SK-N-MC (cell line): ENCODE data around the gene ANAPC7.
"Not testable (repeated sequence)": the region's sequence is repeated elsewhere in the genome, so short reads cannot be mapped to it uniquely, and the experiment has no call there.

ENCODE experiments used
- DNase-seq: peaks from one replicate; pipeline ENCODE4 v3.0.0-alpha.2; 2011; ENCODE audit warnings: low read depth, low spot score
- H3K27ac ChIP-seq: fragments of 200-600 bp; sonication (generic); 2 replicates; pipeline ENCODE4 v1.5.1; 2016; ENCODE audit warnings: mixed run types
- H3K36me3 ChIP-seq: fragments of 200-600 bp; sonication (generic); 2 replicates; pipeline ENCODE4 v1.6.1; 2017; ENCODE audit warnings: antibody characterized with exemption, low read length, mixed read lengths; ENCODE audit not compliant: insufficient read depth
- H3K4me3 ChIP-seq: fragments of 200-600 bp; sonication (generic); 2 replicates; pipeline ENCODE4 v1.5.1; 2016
- H3K9ac ChIP-seq: fragments of 200-600 bp; sonication (generic); 2 replicates; pipeline ENCODE4 v1.8.0; 2017; ENCODE audit warnings: mixed run types, mixed read lengths; ENCODE audit not compliant: insufficient read length
- H3K9me3 ChIP-seq: fragments of 200-600 bp; sonication (generic); 2 replicates; pipeline ENCODE4 v1.6.1; 2017; ENCODE audit warnings: low read depth, mild to moderate bottlenecking, antibody characterized with exemption, low read length, moderate library complexity, mixed read lengths
- EZH2 ChIP-seq: fragments of 200-600 bp; sonication (generic); IDR thresholded peaks from one replicate; pipeline ENCODE4 v1.6.1; 2017; ENCODE audit warnings: antibody characterized with exemption
- FOXP2 ChIP-seq: optimal IDR thresholded peaks from 2 replicates; pipeline ENCODE3; 2011; ENCODE audit warnings: mild to moderate bottlenecking, moderate library complexity; ENCODE audit not compliant: insufficient read depth; ENCODE audit errors: extremely low read length, control extremely low read depth
- POLR2AphosphoS5 ChIP-seq: IDR thresholded peaks from 2 replicates; pipeline ENCODE4 v1.6.1; 2012; ENCODE audit warnings: mild to moderate bottlenecking, low read depth, low read length, borderline replicate concordance

ANAPC7 gene

DNA sequence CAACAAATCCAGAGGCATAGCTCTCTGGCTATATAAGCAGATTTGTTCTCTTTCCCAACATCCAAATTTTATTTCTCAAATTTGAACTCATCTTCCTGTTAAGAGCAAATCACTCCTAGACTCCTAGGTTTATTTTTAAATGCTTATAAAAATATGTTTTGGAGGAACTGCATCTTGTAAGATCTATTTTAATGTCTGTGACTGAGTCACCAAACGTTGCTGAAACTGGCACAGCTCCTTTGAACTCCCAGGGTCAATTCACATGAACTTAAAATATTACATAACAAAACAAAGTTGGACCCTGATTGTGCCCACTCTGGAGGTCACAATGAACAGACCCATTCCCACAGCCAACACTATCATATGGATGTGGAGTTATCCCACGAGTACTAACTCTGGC lies 23.9 kb downstream of the ANAPC7 start:
- no peak overlapping the region for H3K4me3 ChIP-seq
- peaks cover 87% of the 10 kb centered on the region for H3K36me3 ChIP-seq
- TF ChIP-seq FOXP2, result no peak
- no peak for TF ChIP-seq EZH2
- no peak for TF ChIP-seq POLR2AphosphoS5
- H3K9ac ChIP-seq, result no peak overlapping the region
- no peak for DNase-seq
- no peaks in the 10 kb centered on the region for H3K9me3 ChIP-seq
- no peak overlapping the region for H3K27ac ChIP-seq

DNA sequence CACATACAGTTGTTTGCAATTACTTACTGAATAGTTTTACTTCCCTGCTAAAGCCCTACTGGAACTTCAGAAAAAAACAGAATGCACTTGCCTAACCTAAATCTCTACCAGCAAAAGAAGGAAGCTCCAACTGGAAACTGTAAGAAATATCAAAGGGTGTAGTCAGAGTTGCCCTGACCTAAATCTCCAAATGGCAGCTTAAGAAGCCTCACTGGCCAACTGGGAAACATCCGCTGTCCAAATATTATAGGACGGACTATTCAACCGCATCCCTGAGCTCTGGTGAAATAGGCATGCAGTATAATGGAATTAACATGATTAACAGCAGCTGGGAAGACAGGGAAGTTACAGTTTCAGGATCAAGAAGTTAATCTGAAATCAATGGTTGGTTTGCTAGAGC lies 24.3 kb downstream of the ANAPC7 start:
- Histone ChIP-seq H3K9me3 (no peaks in the 10 kb centered on the region), H3K27ac (no peak overlapping the region), H3K9ac (no peak overlapping the region), H3K4me3 (no peak overlapping the region), H3K36me3 (peaks cover 87% of the 10 kb centered on the region)
- TF ChIP-seq POLR2AphosphoS5, result no peak
- no peak for TF ChIP-seq EZH2
- DNase-seq, result no peak

DNA sequence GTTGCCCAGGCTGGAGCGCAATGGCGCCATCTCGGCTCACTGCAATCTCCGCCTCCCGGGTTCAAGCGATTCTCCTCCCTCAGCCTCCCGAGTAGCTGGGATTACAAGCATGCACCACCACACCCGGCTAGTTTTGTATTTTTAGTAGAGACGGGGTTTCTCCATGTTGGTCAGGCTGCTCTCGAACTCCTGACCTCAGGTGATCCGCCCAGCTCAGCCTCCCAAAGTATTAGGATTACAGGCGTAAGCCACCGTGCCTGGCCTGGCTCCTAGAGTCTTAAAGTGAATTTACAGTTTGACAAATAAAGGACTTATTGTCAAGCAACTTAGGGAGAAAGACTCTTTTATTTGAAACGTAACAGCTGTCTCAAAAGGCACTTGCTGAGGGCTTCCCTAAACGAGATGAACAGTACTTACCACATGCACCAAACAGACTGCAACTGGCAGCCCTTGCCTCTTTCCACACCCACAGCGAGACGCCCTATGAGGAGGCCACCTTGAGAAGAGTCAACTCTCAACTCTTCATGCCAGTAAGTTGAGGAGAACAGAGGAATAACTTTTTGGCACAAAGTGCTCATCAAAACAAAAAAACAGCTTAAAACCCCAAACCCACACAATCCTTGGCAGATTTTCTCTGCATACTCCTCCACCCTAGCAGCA lies 25.2 kb downstream of the ANAPC7 start:
- H3K36me3 ChIP-seq, result peaks cover 93% of the 10 kb centered on the region
- not testable (repeated sequence) for H3K9me3 ChIP-seq, H3K27ac ChIP-seq, DNase-seq, H3K9ac ChIP-seq, H3K4me3 ChIP-seq

DNA sequence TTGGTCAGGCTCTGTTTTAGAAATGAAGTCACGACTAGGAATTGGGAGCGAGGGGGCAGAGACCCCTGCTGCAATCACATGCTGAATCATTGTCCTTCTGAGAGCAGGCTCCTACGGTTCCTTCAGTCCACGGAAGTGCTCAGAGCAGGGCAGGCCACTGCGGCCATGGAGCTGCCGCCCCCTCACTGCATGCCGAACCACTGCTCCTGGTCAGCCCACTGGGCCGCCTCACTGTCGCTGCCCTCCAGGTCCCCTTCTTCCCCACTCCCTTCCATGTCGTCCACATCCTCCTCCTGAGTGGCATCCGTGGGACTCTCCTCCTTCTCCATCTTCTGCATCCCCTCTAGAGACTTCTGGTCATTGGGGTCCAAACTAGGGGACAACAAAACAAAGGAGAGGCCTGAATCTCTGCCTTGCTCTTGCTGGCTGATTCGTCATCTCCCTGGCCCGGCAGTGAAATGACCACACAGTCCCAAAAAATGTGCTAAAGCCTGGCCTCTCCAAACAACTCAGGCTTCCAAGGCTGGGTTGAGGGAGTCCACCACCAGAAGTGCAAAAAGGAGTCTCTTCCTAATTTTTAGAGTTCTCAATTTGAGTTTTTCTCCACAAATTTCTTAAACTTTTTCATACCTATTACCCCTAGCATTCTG lies 29.4 kb downstream of the ANAPC7 start:
- Histone ChIP-seq H3K27ac (no peak overlapping the region), H3K9me3 (no peaks in the 10 kb centered on the region), H3K9ac (no peak overlapping the region), H3K4me3 (no peak overlapping the region), H3K36me3 (peaks cover 84% of the 10 kb centered on the region)
- DNase-seq, result no peak
- no peak for TF ChIP-seq POLR2AphosphoS5
- TF ChIP-seq FOXP2, result no peak
- no peak for TF ChIP-seq EZH2

DNA sequence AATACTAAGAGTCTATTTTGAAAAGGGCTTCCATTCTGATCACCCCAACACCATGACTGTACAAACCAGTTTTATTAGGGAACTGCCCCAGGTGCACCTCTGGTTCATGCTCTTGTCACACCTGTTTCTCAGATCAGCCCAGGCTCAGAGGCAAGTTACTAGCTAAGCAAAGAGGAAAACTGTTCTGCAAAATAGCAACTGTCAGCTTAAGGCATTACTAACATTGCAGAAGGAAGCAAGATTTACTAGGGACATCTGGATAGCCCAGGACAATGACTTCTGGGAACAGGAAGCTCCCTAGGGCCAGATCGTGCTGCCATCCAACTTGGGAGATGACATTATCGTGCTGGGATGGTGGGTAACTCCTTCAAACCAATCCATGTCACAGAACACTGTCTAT lies 30.1 kb downstream of the ANAPC7 start:
- Histone ChIP-seq H3K9me3 (no peaks in the 10 kb centered on the region), H3K27ac (0 out of 2 replicates have a peak overlapping the region, but pooled peaks have one; percentile 13), H3K4me3 (no peak overlapping the region), H3K36me3 (peaks cover 78% of the 10 kb centered on the region), H3K9ac (no peak overlapping the region)
- DNase-seq, result no peak
- TF ChIP-seq EZH2 (no peak), POLR2AphosphoS5 (no peak), FOXP2 (no peak)

DNA sequence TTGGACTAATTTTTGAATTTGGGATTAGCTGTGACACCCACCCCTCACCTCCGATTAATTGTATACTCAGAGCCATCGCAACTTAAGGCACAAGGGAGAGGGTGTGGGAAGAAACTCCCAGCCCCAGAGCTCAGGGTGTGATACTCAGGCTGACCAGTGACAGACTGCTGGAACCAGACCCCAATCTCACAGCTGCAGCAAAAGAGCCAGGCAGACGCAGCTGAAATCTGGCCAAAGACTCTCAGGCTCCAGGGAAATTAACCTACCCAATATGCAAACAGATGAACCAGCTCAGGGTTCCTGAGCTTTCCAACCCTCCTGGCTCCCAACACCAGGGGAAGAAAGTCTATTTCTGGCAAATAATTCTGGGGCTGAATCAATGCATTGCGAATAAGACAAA lies 30.5 kb downstream of the ANAPC7 start:
- Histone ChIP-seq H3K27ac (0 out of 2 replicates have a peak overlapping the region, but pooled peaks have one; percentile 13), H3K36me3 (peaks cover 74% of the 10 kb centered on the region), H3K4me3 (no peak overlapping the region), H3K9ac (no peak overlapping the region), H3K9me3 (no peaks in the 10 kb centered on the region)
- DNase-seq, result no peak
- TF ChIP-seq FOXP2 (no peak), POLR2AphosphoS5 (no peak), EZH2 (no peak)

DNA sequence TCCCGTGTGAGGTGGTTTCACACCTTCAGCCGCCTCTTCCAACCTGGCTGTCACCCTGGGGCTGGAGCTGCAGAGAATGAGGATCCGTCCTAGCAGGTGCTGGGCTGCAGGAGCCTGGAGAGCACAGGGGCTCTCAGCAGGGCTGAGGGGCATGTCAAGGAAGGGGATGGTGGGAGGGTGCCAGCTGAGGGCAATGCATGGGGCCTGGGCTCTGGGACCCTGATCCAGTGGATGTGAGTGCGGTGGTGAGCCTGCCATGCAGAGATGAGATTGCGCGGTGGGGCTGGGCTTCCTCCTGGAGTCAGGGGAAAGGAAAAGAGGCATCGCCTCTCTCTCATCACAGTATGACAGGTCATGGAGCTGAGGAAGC lies 31.5 kb downstream of the ANAPC7 start:
- H3K36me3 ChIP-seq, result peaks cover 65% of the 10 kb centered on the region
- no peak for TF ChIP-seq FOXP2

DNA sequence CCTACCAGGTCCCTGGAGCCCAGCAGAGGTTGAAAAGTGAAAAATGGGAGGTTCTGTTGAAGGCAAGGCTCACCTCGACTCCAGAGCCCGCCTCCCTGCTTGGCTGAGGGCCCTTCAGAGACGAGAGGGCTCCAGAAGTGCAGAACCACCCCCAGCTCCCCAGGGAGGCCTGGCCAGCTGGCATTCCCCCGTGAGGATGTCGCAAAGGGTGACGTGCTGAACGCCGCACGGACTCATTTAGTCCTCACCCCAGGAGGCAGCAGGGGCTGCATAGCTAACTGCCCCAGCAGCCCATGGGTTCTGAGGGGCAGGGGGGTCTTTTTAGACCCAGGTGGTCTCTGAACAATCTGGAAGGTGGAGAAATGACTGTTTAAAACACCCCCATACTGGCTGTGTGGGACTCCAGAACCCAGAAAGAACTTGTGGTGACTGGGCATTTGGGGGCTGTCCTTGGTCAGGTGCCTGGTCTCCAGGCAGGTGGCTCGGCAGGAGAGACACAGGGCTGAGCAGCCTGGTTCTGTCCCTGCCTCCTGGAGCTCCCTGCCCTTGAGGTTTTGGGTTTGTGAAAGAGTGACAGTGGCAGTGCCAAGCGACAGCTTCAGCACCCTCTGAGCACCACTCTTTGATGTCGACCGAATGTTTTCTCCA lies 32.0 kb downstream of the ANAPC7 start:
- H3K9ac ChIP-seq, result no peak overlapping the region
- H3K36me3 ChIP-seq, result peaks cover 62% of the 10 kb centered on the region
- TF ChIP-seq FOXP2 (no peak), POLR2AphosphoS5 (peak; percentile 27; the same call in 1 of the 2 replicates)
- H3K9me3 ChIP-seq, result no peaks in the 10 kb centered on the region
- DNase-seq, result no peak
- no peak overlapping the region for H3K4me3 ChIP-seq
- H3K27ac ChIP-seq, result no peak overlapping the region

More for the DNA sequence above, 31.5 kb downstream of the ANAPC7 start:
- Histone ChIP-seq H3K9ac (no peak overlapping the region), H3K4me3 (no peak overlapping the region), H3K27ac (no peak overlapping the region), H3K9me3 (no peaks in the 10 kb centered on the region)
- no peak for DNase-seq

DNA sequence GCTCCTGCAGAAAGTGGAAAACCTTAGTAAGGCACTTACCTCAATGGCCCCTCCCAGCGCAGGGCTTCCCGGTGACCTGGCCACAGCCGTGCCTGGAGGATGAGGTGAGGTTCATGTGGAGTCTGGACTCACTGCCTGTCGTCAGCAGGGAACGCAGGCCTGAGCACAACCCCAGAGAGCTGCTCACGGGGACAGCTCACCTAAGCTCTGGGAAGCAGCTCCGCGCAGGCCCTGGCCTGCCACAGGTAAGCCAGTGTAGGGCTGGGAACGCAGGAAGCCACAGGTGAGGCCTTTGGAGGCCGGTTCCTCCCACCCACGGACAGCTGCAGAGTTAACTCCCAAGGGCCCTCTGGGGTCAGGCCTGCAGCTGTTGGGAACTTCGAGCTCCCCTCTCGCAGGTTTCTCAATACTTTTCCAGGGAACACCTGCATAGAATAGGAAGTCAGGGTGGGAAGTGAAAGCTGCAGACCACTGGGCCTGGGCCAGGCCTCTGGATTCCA lies 32.7 kb downstream of the ANAPC7 start:
- DNase-seq, result no peak
- Histone ChIP-seq H3K9ac (no peak overlapping the region), H3K36me3 (peaks cover 55% of the 10 kb centered on the region), H3K4me3 (no peak overlapping the region), H3K27ac (no peak overlapping the region), H3K9me3 (no peaks in the 10 kb centered on the region)
- no peak for TF ChIP-seq EZH2
- TF ChIP-seq FOXP2, result no peak
- TF ChIP-seq POLR2AphosphoS5, result no peak
